Fibroblast of skin of left biceps (primary cell): ENCODE measurements around the gene ZNHIT6.
"Not testable (repeated sequence)": the region's sequence is repeated elsewhere in the genome, so short reads cannot be mapped to it uniquely, and the experiment has no call there.

Experiments used
- DNase-seq, 2 experiments: peaks; one replicate each; pipeline ENCODE4 v3.0.0-alpha.2; 2013; ENCODE audit warnings: low read depth in 2 of 2

Gene ZNHIT6

DNA sequence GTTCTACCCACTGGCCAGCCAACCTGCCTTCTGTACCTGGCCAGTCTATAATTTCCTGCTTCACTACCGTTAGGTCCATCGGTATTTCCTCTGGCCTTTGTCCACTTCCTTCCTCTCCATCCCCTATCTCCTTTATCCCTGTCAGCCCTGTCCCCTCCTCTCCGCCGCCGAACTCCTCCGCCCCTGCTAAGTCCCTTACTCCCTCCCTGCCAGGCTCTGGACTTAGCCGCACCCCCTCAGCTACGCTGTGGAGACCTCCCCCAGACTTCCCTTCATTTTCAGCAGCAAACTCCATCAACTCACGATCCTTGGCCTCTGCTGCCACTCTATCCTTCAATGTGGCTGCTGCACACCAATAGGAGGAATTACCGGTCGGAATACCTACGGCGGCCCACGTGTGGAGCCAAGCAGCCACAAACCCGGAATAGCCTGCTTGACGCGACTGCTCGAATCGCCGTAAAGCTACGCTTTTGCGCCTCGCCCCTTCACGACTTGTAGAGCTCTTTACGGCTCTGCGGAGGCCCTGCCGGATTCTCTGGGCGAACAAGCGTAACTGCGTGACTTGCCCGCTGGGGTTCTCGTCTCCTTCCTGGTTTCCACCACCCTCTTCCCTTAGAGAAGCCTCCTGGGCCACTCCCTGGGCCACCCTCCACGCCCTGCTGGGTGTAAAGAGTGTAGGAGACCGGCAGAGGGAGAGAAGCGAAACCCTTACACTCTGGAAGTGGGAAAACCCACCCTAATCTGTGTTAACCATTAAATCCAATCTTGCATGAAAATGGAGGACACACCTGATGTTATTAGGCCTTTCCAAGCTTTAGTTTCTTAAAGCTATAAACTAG lies at the start of gene ZNHIT6:
ZNHIT6 (minus strand) TSS at position 444 of the 839 bp plus-strand sequence; CDS start at position 295, 149 bp downstream.
- peak; percentile 89 to 91 for DNase-seq

DNA sequence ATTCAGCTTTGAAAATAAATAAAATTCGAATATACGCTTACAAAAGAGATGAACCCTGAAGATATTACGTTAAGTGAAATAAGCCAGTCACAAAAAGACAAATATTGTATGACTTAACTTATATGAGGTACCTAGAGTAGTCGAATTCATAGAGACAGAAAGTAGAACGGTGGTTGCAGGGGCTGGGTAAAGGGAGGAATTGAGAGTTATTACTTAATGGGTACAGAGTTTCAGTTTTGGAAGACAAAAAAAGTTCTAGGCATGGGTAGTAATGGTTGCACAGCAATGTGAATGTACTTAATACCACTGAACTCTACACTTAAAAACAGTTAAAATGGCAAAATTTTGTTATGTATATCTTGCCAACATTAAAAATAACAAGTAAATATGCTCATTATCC lies 48.6 kb upstream of the ZNHIT6 start:
- DNase-seq: no peak

- no peak for DNase-seq
Observed at GRCh38 chr1:85748120-85748519, 39.9 kb upstream of the ZNHIT6 start.

GRCh38 chr1:85746777-85747176 lies 38.5 kb upstream of the ZNHIT6 start:
- DNase-seq: no peak

DNA sequence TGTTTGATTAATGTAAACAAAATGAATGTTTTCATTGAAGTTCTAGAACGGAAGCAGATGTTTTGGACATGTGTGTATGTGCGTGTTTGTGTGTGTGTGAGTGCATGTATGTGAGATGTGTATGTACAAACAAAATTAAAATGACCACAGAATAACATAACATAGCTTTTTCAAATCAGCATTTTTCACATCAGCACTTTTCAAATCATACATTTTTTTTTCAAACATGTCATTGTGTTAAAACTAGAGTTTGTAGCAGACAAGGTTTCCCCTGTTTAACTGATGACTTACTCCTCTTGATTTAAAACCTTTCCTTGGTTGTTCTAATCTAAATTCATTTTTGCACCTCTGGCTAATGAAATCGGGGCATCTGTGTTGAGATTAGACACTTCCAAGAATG lies 35.6 kb upstream of the ZNHIT6 start:
- no peak for DNase-seq

GRCh38 chr1:85734931-85735330 lies 26.7 kb upstream of the ZNHIT6 start:
- no peak for DNase-seq

- no peak for DNase-seq
Observed at GRCh38 chr1:85718678-85719340, 10.6 kb upstream of the ZNHIT6 start.

DNA sequence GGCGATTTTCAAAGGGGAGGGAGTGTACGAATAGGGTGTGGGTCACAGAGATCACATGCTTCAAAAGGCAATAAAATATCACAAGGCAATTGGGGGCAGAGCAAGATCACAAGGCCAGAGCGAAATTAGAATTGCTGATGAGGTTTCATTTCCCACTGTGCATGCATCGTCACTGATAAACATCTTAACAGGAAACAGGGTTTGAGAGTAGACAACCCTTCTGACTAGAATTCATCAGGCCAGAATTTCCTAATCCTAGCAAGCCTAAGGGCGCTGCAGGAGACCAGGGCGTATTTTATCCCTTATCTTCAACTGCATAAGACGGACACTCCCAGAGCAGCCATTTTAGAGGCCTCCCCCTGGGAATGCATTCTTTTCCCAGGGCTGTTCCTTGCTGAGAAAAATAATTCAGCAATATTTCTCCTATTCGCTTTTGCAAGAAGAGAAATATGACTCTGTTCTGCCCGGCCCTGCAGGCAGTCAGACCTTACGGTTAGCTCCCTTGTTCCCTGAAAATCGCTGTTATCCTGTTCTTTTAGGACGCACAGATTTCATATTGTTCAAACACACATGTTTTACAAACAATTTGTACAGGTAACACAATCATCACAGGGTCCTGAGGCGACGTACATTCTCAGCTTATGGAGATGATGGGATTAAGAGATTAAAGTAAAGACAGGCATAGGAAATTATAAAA lies 6.3 kb upstream of the ZNHIT6 start:
- DNase-seq: not testable (repeated sequence)

DNA sequence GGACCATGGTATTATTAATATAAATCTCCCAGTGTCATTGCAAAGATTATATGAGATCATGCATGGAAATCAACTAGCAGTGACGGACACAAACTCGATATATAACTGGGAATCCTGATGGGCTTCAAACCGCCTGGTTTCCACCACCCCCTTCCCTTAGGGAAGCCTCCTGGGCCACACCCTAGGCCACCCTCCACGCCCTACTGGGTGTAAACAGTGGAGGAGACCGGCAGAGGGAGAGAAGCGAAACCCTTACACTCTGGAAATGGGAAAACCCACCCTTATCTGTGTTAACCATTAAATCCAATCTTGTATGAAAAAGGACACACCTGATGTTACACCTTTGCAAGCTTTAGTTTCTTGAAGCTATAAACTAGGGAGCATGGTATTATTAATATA lies 595 bp upstream of the ZNHIT6 start:
- no peak for DNase-seq

DNA sequence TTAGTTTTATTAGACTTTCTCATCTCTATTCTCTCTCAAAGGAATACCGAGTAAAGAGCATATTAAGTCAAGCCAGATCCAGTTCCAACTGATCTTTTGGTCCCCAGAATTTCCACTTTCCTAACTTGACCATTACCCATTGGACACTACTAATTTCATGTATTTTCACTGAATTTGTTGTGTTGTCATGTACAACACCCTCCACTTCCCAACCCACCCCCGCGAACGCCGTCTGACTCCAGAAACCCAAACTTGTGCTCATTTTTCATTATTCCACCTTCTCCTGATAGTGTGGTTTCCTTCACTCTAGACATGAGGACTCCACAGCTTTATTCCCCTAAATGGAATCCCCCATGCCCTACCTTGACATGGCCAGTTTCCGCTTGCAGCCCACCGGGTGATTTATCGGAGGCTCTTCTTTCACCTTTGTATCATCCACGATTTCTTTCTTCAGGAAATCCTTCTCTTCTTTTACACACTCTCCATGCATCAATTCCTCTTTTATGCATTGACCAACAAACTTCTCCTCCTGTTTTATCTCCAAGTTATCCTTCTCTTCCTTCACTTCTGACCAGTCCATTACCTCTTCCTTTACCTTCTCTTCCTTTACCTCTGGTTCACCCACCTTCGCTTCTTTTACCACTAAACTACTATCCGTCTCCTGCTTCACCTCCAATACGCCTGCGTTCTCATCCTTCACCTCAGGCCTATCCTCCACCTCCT lies 805 bp downstream of the ZNHIT6 start:
- no peak for DNase-seq

GRCh38 chr1:85705940-85706339 lies 2.3 kb downstream of the ZNHIT6 start:
- no peak for DNase-seq

DNA sequence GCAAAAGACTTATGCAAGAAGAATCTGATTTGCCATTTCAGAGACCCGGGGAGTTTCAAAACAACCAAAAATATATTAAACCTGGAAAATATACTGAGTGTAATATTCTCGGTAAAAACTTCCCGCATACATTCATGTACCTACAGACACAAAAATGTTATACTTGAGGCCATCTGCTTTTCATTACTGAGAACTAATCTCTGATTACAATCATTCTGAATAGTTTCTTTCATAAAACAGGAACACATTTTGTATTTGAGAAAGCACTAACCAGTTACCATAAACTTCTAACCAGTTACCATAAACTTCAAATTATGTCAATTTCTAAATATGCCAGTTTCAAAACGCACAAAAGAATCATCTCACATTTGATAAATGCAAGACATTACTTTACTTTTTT lies 7.8 kb downstream of the ZNHIT6 start:
- DNase-seq: peak; percentile 38 to 44

- DNase-seq: no peak
Observed at GRCh38 chr1:85697895-85698294, 10.3 kb downstream of the ZNHIT6 start.

DNA sequence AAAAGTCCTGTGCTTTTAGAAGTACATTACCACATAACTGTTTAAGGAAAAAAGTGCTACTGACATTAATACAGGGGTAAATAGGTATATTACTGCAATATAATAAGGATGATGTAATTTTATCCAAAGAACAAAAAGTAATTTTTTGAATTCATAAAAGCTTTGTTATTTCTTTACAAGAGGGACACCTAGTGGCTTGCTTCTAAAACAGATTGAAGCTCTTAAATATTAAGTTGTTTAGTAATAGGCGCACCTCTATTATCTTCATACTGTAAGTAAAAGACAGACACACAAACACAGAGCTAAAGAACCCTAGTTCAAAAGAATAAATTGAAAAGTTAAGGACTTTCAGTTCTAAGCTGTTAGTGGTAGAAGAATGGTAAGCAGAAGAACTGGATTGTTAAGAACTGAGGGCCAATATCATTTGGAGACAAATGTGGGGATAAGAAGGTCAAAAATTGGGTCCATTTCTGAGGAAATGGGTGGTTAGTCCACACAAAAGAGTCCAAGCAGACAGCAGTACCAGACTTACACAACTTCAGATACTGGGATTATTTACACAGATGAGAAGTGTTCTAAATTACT lies 15.4 kb downstream of the ZNHIT6 start:
- DNase-seq: peak; percentile 39 to 41

- DNase-seq: no peak
Observed at GRCh38 chr1:85689775-85690404, 18.3 kb downstream of the ZNHIT6 start.

- DNase-seq: no peak
Observed at GRCh38 chr1:85683292-85684025, 24.8 kb downstream of the ZNHIT6 start.

DNA sequence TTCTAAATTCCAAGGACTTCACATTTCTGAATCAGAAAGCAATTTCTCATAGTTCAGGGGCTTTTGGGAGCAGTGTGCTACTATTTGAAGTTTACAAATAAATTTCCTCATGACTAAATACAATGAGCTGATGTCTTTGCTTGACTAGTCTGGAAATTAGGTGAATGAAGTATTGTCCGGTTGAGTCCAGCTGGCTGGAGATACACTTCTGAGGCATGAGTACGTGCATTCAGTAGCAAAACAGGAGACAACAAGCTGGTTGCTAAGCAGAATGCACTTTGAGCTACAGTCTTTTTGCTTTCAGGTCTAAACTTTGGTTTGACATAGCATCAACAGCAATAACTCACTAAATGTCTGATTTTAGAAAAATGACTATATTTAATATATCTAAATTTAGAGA lies 27.1 kb downstream of the ZNHIT6 start:
- no peak for DNase-seq

GRCh38 chr1:85678193-85678592 lies 30.0 kb downstream of the ZNHIT6 start:
- DNase-seq: no peak

DNA sequence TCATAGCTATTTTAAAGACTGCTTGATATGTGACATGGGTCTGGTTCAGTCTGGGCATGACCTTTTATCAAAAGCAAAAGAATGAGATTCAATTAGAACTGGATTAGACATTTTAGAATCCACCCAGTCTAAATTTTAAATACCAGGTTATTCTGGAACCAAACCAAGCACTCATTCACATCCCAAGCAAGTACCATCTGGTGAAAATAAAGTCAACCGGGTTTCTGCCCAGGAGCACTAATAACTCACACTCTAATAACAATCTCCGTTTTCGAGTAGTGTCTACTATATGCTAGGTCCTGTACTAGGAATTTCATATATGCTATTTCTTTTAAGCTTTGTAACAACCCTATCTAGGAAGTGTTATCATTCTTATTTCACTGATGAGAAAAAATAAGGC lies 30.6 kb downstream of the ZNHIT6 start:
- DNase-seq: no peak

GRCh38 chr1:85672031-85672660 lies 36.1 kb downstream of the ZNHIT6 start:
- no peak for DNase-seq
